ENCODE results near the gene TXNRD1.

TXNRD1 gene

GRCh38 chr12:104296718-104297117, 81.1 kb downstream of the TXNRD1 start:
- H3K36me3 ChIP-seq (ENCODE audit: insufficient read depth, low read length): peaks cover 67% of the 10 kb centered on the region
- H2AFZ ChIP-seq (ENCODE audit: low read depth, low read length): no peak overlapping the region
- H3K4me1 ChIP-seq (ENCODE audit: insufficient read depth, low read length): peaks cover 4% of the 10 kb centered on the region
- H3K27me3 ChIP-seq (ENCODE audit: insufficient read depth, low read length): no peaks in the 10 kb centered on the region
- H3K4me3 ChIP-seq (ENCODE audit: low read length): no peak overlapping the region
- H3K9me3 ChIP-seq (ENCODE audit: low read length): peaks cover 3% of the 10 kb centered on the region

GRCh38 chr12:104297477-104298113, 82.0 kb downstream of the TXNRD1 start:
- H3K4me3 ChIP-seq (ENCODE audit: low read length): no peak overlapping the region
- no peaks in the 10 kb centered on the region for H3K27me3 ChIP-seq (ENCODE audit: insufficient read depth, low read length)
- no peaks in the 10 kb centered on the region for H3K4me1 ChIP-seq (ENCODE audit: insufficient read depth, low read length)
- H3K36me3 ChIP-seq (ENCODE audit: insufficient read depth, low read length): peaks cover 64% of the 10 kb centered on the region
- H2AFZ ChIP-seq (ENCODE audit: low read depth, low read length): no peak overlapping the region
- peaks cover 3% of the 10 kb centered on the region for H3K9me3 ChIP-seq (ENCODE audit: low read length)

- peaks cover 7% of the 10 kb centered on the region for H3K9me3 ChIP-seq (ENCODE audit: low read length)
- H3K27me3 ChIP-seq (ENCODE audit: insufficient read depth, low read length): no peaks in the 10 kb centered on the region
- no peak overlapping the region for H3K4me3 ChIP-seq (ENCODE audit: low read length)
- no peak overlapping the region for H2AFZ ChIP-seq (ENCODE audit: low read depth, low read length)
- no peaks in the 10 kb centered on the region for H3K4me1 ChIP-seq (ENCODE audit: insufficient read depth, low read length)
- H3K36me3 ChIP-seq (ENCODE audit: insufficient read depth, low read length): peaks cover 68% of the 10 kb centered on the region
Measured at GRCh38 chr12:104299842-104300481, 84.4 kb downstream of the TXNRD1 start.

GRCh38 chr12:104303538-104304151, 88.1 kb downstream of the TXNRD1 start, which contains the start of gene EID3:
TSS of gene EID3 (plus strand) at chr12:104303739. CDS start at chr12:104303935, 196 bp downstream.
- peaks cover 49% of the 10 kb centered on the region for H3K36me3 ChIP-seq (ENCODE audit: insufficient read depth, low read length)
- H3K4me3 ChIP-seq (ENCODE audit: low read length): no peak within 1 kb of the TSS
- no peak within 1 kb of the TSS for H2AFZ ChIP-seq (ENCODE audit: low read depth, low read length)
- H3K4me1 ChIP-seq (ENCODE audit: insufficient read depth, low read length): no peaks in the 10 kb centered on the region
- peaks cover 5% of the 10 kb centered on the region for H3K9me3 ChIP-seq (ENCODE audit: low read length)
- no peaks in the 10 kb centered on the region for H3K27me3 ChIP-seq (ENCODE audit: insufficient read depth, low read length)

- no peak overlapping the region for H3K4me3 ChIP-seq (ENCODE audit: low read length)
- H3K9me3 ChIP-seq (ENCODE audit: low read length): peaks cover 5% of the 10 kb centered on the region
- H2AFZ ChIP-seq (ENCODE audit: low read depth, low read length): no peak overlapping the region
- no peaks in the 10 kb centered on the region for H3K4me1 ChIP-seq (ENCODE audit: insufficient read depth, low read length)
- peaks cover 48% of the 10 kb centered on the region for H3K36me3 ChIP-seq (ENCODE audit: insufficient read depth, low read length)
- H3K27me3 ChIP-seq (ENCODE audit: insufficient read depth, low read length): no peaks in the 10 kb centered on the region
Measured at GRCh38 chr12:104304261-104305009, 88.9 kb downstream of the TXNRD1 start.

GRCh38 chr12:104305349-104305748, 89.8 kb downstream of the TXNRD1 start:
- Histone ChIP-seq H3K4me1 (ENCODE audit: insufficient read depth, low read length) (no peaks in the 10 kb centered on the region), H3K36me3 (ENCODE audit: insufficient read depth, low read length) (peaks cover 47% of the 10 kb centered on the region), H3K27me3 (ENCODE audit: insufficient read depth, low read length) (no peaks in the 10 kb centered on the region), H2AFZ (ENCODE audit: low read depth, low read length) (no peak overlapping the region), H3K9me3 (ENCODE audit: low read length) (peaks cover 5% of the 10 kb centered on the region), H3K4me3 (ENCODE audit: low read length) (no peak overlapping the region)

GRCh38 chr12:104306376-104306775, 90.8 kb downstream of the TXNRD1 start:
- no peak overlapping the region for H3K4me3 ChIP-seq (ENCODE audit: low read length)
- no peak overlapping the region for H2AFZ ChIP-seq (ENCODE audit: low read depth, low read length)
- peaks cover 5% of the 10 kb centered on the region for H3K9me3 ChIP-seq (ENCODE audit: low read length)
- H3K27me3 ChIP-seq (ENCODE audit: insufficient read depth, low read length): no peaks in the 10 kb centered on the region
- no peaks in the 10 kb centered on the region for H3K4me1 ChIP-seq (ENCODE audit: insufficient read depth, low read length)
- H3K36me3 ChIP-seq (ENCODE audit: insufficient read depth, low read length): peaks cover 43% of the 10 kb centered on the region

- Histone ChIP-seq H3K9me3 (ENCODE audit: low read length) (peaks cover 5% of the 10 kb centered on the region), H3K4me1 (ENCODE audit: insufficient read depth, low read length) (no peaks in the 10 kb centered on the region), H2AFZ (ENCODE audit: low read depth, low read length) (no peak overlapping the region), H3K4me3 (ENCODE audit: low read length) (no peak overlapping the region), H3K36me3 (ENCODE audit: insufficient read depth, low read length) (peaks cover 40% of the 10 kb centered on the region), H3K27me3 (ENCODE audit: insufficient read depth, low read length) (no peaks in the 10 kb centered on the region)
Measured at GRCh38 chr12:104306943-104307654, 91.5 kb downstream of the TXNRD1 start.

- Histone ChIP-seq H3K27me3 (ENCODE audit: insufficient read depth, low read length) (no peaks in the 10 kb centered on the region), H3K4me1 (ENCODE audit: insufficient read depth, low read length) (no peaks in the 10 kb centered on the region), H3K4me3 (ENCODE audit: low read length) (no peak overlapping the region), H3K36me3 (ENCODE audit: insufficient read depth, low read length) (peaks cover 43% of the 10 kb centered on the region), H2AFZ (ENCODE audit: low read depth, low read length) (no peak overlapping the region), H3K9me3 (ENCODE audit: low read length) (peaks cover 5% of the 10 kb centered on the region)
Measured at GRCh38 chr12:104307655-104308000, 92.0 kb downstream of the TXNRD1 start.

- Histone ChIP-seq H3K27me3 (ENCODE audit: insufficient read depth, low read length) (no peaks in the 10 kb centered on the region), H3K36me3 (ENCODE audit: insufficient read depth, low read length) (peaks cover 46% of the 10 kb centered on the region), H3K4me3 (ENCODE audit: low read length) (no peak overlapping the region), H3K4me1 (ENCODE audit: insufficient read depth, low read length) (no peaks in the 10 kb centered on the region), H2AFZ (ENCODE audit: low read depth, low read length) (no peak overlapping the region), H3K9me3 (ENCODE audit: low read length) (no peaks in the 10 kb centered on the region)
Measured at GRCh38 chr12:104309446-104309993, 93.9 kb downstream of the TXNRD1 start.

- Histone ChIP-seq H3K4me1 (ENCODE audit: insufficient read depth, low read length) (no peaks in the 10 kb centered on the region), H3K36me3 (ENCODE audit: insufficient read depth, low read length) (peaks cover 49% of the 10 kb centered on the region), H3K27me3 (ENCODE audit: insufficient read depth, low read length) (no peaks in the 10 kb centered on the region), H3K9me3 (ENCODE audit: low read length) (no peaks in the 10 kb centered on the region), H3K4me3 (ENCODE audit: low read length) (no peak overlapping the region), H2AFZ (ENCODE audit: low read depth, low read length) (no peak overlapping the region)
Measured at GRCh38 chr12:104310751-104311633, 95.4 kb downstream of the TXNRD1 start.

- no peaks in the 10 kb centered on the region for H3K4me1 ChIP-seq (ENCODE audit: insufficient read depth, low read length)
- peaks cover 55% of the 10 kb centered on the region for H3K36me3 ChIP-seq (ENCODE audit: insufficient read depth, low read length)
Measured at GRCh38 chr12:104312202-104312601, 96.6 kb downstream of the TXNRD1 start.

More at GRCh38 chr12:104312202-104312601, 96.6 kb downstream of the TXNRD1 start:
- Histone ChIP-seq H3K27me3 (ENCODE audit: insufficient read depth, low read length) (no peaks in the 10 kb centered on the region), H3K9me3 (ENCODE audit: low read length) (no peaks in the 10 kb centered on the region), H2AFZ (ENCODE audit: low read depth, low read length) (no peak overlapping the region), H3K4me3 (ENCODE audit: low read length) (no peak overlapping the region)
